ENCODE results near the gene HOXB5.

DNA sequence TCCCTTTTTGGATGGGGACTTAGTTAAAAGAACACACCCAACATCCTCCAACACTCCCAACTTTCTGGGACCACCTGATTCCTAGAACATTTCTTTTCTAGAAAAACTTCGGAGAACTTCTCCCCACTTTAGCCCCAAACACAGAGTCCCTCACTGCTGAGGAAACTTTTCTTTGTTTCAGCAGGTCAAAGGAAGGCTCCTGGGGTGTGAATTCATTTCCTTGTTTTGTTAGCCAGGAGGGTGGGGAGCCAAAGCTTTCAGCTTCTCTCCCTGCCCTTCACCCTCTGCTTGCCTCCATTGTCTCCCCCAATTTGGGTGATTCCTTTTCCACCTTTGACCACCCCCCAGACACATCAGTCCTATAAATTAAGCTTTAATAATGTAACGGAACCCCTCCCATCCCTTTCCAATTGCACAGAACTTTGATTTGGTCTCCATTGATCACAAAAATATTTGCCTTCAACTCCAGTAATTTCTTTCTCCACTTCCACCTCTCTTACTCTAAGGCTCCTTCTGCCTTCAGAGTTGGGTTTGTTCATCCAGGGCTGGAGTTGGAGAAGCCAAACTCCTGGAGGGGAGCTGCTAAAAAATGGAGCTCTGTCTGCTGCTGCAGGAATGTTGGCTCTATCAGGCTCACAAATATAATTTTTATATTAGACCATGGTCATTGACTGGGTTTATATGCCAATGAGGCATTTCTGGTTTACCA, 25.8 kb downstream of the HOXB5 start:
- TF ChIP-seq, protein P1, sequence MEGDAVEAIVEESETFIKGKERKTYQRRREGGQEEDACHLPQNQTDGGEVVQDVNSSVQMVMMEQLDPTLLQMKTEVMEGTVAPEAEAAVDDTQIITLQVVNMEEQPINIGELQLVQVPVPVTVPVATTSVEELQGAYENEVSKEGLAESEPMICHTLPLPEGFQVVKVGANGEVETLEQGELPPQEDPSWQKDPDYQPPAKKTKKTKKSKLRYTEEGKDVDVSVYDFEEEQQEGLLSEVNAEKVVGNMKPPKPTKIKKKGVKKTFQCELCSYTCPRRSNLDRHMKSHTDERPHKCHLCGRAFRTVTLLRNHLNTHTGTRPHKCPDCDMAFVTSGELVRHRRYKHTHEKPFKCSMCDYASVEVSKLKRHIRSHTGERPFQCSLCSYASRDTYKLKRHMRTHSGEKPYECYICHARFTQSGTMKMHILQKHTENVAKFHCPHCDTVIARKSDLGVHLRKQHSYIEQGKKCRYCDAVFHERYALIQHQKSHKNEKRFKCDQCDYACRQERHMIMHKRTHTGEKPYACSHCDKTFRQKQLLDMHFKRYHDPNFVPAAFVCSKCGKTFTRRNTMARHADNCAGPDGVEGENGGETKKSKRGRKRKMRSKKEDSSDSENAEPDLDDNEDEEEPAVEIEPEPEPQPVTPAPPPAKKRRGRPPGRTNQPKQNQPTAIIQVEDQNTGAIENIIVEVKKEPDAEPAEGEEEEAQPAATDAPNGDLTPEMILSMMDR (IDR thresholded peaks at IDR 0.05), result no peak
- TF ChIP-seq POLR2A (IDR thresholded peaks at IDR 0.05), result no peak
